MM.1S (cell line): ENCODE data around the gene EPHA10.

Experiments used
- EZH2phosphoT487 ChIP-seq: fragments of 300-600 bp; sonication (generic); IDR thresholded peaks from 2 replicates; pipeline ENCODE4 v1.6.1; 2018; ENCODE audit warnings: antibody characterized with exemption, low read length
- TF ChIP-seq, protein P1 (sequence below): fragments of 300-600 bp; sonication (generic); IDR thresholded peaks from 2 replicates; pipeline ENCODE4 v1.5.1; 2016; ENCODE audit warnings: antibody characterized with exemption, low read length, mixed read lengths

DNA sequence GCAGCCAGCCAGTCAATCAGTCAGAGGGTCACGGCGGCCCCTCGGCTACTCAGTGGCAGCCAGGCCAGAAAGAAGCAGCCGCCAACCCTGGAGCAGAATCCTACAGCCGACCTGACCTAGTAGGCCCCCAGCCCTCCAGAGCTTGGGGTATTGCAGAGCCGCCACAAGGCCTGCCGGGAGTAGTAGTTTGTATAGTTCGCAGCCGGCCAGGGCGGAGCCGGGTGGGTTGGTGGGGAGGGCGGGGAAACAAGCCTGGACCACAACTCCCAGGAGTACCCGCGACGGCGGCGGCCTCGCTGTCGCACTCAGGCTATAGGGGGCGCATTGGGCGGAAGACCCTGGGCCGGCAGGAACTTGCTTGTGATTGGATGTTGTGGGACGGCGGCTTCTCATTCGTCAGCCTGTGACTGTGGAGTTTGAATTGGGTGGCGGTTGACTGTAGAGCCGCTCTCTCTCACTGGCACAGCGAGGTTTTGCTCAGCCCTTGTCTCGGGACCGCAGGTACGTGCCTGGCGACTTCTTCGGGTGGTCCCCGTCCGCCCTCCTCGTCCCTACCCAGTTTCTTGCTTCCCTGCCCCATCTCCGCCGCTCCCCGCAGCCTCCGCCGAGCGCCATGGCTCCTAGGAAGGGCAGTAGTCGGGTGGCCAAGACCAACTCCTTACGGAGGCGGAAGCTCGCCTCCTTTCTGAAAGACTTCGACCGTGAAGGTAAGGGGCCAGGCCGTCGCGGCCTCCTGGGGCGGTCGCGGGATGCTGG is 72.7 kb downstream of the EPHA10 start, which contains the start of gene CDCA8:
- TF ChIP-seq, protein P1, sequence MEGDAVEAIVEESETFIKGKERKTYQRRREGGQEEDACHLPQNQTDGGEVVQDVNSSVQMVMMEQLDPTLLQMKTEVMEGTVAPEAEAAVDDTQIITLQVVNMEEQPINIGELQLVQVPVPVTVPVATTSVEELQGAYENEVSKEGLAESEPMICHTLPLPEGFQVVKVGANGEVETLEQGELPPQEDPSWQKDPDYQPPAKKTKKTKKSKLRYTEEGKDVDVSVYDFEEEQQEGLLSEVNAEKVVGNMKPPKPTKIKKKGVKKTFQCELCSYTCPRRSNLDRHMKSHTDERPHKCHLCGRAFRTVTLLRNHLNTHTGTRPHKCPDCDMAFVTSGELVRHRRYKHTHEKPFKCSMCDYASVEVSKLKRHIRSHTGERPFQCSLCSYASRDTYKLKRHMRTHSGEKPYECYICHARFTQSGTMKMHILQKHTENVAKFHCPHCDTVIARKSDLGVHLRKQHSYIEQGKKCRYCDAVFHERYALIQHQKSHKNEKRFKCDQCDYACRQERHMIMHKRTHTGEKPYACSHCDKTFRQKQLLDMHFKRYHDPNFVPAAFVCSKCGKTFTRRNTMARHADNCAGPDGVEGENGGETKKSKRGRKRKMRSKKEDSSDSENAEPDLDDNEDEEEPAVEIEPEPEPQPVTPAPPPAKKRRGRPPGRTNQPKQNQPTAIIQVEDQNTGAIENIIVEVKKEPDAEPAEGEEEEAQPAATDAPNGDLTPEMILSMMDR = peak; percentile 70
- no peak for TF ChIP-seq EZH2phosphoT487
